AG09309 (cell line): ENCODE measurements around the gene SLC29A3.
"Not testable (repeated sequence)": the region's sequence is repeated elsewhere in the genome, so short reads cannot be mapped to it uniquely, and the experiment has no call there.

ENCODE experiments used
- DNase-seq: peaks from one replicate; pipeline ENCODE4 v3.0.0-alpha.2; 2010; ENCODE audit warnings: low read depth
- H3K4me3 ChIP-seq: 2 replicates; pipeline ENCODE4 v1.5.1; 2011; ENCODE audit warnings: mild to moderate bottlenecking, low read depth, low read length, moderate library complexity; ENCODE audit not compliant: control insufficient read depth
- CTCF ChIP-seq: IDR thresholded peaks from 2 replicates; pipeline ENCODE4 v1.5.1; 2011; ENCODE audit warnings: mild to moderate bottlenecking, low read depth, low read length, inconsistent platforms; ENCODE audit not compliant: insufficient read depth, control insufficient read depth; ENCODE audit errors: missing control alignments

Gene SLC29A3

GRCh38 chr10:71319042-71319799, at the start of gene SLC29A3:
Gene SLC29A3, plus strand, starts transcription at chr10:71319259. Its CDS starts 51 bp downstream, at chr10:71319310.
- DNase-seq: peak; percentile 32
- H3K4me3 ChIP-seq: peak within 1 kb of the TSS; percentile 90
- TF ChIP-seq CTCF: peak; percentile 81

- peak; percentile 4 for TF ChIP-seq CTCF
- H3K4me3 ChIP-seq: no peak overlapping the region
- no peak for DNase-seq
Measured at GRCh38 chr10:71269301-71270288, 49.5 kb upstream of the SLC29A3 start.

- DNase-seq: no peak
- no peak overlapping the region for H3K4me3 ChIP-seq
- TF ChIP-seq CTCF: peak; percentile 74
Measured at GRCh38 chr10:71270301-71271220, 48.5 kb upstream of the SLC29A3 start.

- no peak for DNase-seq
- no peak for TF ChIP-seq CTCF
- no peak overlapping the region for H3K4me3 ChIP-seq
Measured at GRCh38 chr10:71271662-71272055, 47.4 kb upstream of the SLC29A3 start.

GRCh38 chr10:71272056-71272771, 46.8 kb upstream of the SLC29A3 start:
- no peak overlapping the region for H3K4me3 ChIP-seq
- no peak for DNase-seq
- TF ChIP-seq CTCF: no peak

- not testable (repeated sequence) for DNase-seq, H3K4me3 ChIP-seq
Measured at GRCh38 chr10:71272974-71273373, 46.1 kb upstream of the SLC29A3 start.
